GM18861 (cell line): ENCODE measurements around the gene RSRC1.
"Not testable (repeated sequence)": the region's sequence is repeated elsewhere in the genome, so short reads cannot be mapped to it uniquely, and the experiment has no call there.

Experiments
- ATAC-seq: cut with Tn5 transposase; IDR thresholded peaks from one replicate; pipeline ENCODE4 v1.9.1; 2021; ENCODE audit not compliant: unreplicated experiment

The RSRC1 gene

DNA sequence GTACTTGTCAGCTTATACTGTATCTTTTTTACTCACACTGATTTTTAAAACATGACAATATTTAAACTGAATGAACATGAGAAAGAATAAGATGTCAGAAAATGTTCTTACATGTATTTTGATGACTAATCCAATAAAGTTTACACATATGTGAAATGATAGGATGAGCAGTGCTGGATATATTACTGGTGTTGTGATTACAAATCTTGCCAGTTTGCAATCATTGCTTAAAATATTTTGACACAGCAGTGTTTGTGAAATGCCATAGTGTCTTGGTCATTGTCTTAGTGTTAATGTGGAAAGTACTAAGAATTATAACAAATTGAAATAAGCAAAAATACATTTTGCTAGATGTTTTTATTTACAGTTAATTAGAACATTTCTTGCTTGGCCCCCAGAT lies 342.4 kb downstream of the RSRC1 start:
- no peak for ATAC-seq

DNA sequence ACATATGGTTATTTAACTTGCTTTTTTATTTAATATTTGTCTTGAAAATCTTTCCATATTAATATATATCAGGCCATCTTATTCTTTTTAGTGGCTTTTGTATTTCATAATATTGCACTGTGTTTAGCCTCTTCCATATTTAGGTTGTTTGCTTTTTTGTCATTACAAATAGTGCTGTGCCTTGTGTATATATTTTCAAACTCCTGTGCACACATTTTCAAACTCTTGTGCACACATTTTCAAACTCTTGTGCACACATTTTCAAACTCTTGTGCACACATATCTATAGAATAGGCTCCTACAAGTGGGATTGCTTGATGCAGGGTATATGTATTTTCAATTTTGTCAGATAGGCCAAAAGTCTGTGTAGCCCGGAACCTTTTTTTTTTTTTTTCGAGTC lies 343.1 kb downstream of the RSRC1 start:
- no peak for ATAC-seq

DNA sequence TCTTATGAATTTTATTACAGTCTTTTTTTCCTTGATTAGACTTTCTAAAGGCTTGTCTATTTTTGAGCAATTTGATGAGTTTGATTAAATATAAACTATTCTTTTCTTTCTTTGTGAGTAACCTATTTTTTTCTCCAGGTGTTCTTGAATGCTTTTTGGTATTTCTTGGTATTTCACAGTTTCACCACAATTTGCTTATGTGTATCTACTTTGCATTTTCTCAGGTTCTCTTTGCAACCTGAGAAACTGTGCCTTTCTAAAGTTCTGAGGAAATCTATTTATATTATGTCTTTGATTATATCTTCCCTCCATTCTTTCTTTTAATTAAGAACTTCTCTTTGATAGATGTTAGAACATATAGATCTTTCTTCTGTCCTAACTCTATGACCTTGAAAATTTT lies 344.0 kb downstream of the RSRC1 start:
- peak; percentile 50 for ATAC-seq

DNA sequence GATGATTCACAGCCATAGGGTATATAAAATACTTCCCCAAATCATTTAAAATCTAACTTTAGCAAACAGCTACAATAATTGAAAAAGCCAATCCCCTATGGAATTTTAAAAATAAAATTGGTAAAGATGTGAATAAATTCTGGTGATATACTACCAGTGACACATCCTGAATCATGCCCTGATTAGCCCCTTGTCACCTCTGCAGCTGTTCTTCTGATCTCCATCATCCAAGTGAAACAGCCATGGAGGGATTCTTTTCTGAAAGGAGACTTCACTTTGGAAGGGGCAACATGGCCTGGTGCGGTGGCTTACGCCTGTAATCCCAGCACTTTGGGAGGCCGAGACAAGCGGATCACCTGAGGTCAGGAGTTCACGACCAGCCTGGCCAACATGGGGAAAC lies 345.5 kb downstream of the RSRC1 start:
- ATAC-seq: no peak

DNA sequence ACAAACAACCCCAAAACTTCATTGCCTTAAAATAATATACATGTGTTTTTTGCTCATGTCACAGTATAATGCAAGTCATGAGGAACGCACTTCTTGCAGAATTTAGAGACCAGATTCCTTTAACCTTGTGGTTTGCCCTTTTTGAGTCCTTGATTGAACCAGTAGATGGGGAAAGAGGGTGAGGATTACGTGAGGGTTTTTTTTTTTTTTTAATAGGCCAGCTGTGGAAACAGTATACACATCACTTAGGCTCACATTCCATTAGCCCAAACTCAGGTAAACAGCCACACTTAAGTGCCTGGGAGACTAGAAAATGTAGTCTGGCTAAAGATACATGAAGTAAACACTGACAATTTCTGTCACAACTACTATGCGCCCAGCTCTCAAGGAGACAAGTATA lies 346.2 kb downstream of the RSRC1 start:
- ATAC-seq: no peak

DNA sequence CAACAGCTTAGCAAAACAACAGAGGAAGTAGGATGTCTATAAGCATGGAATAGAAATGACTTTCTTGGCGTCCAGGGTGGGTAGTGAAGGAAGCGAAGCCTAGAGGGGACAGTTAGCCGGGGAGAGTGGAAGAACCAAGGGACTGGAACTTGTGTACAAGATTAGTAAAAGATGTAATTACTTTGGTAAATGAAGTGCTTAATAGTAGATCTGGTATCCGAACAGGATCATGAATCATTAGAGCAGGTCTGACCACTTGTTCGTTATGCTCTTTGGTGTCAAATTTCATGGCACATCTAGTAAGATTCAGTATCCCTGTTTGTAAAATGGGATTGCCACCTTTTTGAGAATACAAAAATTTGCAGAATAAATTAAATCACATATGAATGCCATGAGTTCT lies 348.6 kb downstream of the RSRC1 start:
- ATAC-seq: no peak

DNA sequence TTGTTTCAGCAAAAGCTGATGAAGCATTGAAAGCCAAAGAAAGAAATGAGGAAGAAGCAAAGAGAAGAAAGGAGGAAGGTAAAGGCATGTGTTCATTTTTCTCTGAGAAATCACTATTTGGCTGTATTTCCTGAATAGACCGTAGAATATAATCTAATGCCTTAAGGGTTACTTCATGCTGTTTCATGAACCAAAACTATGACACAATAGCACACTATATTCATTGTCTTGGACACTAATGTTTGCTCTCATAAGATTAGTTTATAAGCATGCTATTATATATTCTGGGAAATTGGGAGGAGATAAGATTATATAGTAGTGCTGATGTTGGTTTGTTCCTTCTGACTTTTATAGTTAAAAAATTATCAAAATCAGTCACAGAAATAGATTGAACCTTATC lies 351.0 kb downstream of the RSRC1 start:
- ATAC-seq: no peak

DNA sequence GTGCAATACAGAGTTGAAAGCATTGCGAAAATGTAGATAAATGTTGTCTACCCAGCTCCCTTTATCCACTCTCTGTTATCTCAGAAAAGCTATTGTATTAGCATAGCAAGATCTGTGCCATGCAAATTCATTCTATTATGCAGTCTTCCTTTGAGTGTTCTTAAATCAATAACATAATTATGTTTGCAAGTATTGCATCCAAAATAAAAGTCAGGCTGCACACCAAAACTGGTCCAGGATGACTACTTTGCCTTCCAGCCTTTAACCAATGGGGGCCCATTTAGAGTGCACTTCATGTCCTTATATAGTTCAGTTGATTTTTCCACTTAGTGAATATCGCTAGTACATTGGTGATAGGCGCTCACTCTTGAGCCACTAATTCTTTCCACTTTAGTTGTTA lies 353.7 kb downstream of the RSRC1 start:
- no peak for ATAC-seq

DNA sequence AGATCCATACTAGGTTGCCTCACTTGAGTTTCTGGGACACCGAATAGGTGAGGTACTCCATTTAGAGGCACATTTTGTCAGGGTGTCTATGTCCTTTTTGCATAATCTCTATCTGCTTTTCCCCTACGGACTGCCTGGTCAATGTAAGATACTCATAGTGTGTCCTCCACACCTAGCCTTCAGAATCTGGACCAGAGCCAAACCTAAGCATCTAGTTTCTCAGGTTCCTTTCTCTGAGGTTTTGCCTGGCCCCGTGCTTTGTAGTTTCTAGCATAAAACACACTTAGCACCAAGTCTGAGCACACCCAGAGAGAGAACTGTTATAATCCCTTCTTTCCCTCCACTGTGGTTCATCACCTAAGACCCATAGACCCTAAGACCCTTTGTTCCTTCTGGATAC lies 355.2 kb downstream of the RSRC1 start:
- peak; percentile 39 for ATAC-seq

DNA sequence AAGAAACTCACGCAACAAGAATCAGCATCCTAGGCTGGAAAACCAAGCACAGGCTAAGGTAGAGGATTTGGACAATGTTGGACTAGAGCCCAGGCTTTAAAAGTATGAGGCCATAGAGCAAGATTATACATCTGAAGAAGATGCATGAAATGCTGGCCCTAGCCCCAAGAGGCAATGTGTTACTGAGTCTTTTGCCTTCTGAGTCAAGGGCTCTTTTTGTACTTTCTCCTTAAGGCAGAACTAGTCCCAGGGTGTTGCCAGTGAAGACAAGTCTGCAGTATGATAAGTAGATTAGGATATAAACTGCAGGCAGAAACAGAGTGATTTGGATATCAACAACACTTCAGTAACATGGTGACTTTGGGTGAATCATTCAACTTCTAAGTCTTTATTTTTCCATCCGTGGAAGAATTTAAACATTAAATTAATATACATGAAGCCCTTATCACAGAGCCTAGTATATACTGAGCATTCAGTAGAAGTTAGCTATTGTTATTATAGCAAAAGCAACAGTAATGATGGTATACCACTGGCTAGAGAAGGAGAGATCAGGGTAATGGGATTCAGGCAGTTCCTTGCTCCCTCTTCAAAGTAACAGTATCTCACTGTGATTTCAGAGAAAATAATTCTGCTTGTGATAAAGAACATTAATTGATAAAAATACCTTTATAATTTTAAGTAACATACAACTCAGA lies 361.2 kb downstream of the RSRC1 start:
- no peak for ATAC-seq

DNA sequence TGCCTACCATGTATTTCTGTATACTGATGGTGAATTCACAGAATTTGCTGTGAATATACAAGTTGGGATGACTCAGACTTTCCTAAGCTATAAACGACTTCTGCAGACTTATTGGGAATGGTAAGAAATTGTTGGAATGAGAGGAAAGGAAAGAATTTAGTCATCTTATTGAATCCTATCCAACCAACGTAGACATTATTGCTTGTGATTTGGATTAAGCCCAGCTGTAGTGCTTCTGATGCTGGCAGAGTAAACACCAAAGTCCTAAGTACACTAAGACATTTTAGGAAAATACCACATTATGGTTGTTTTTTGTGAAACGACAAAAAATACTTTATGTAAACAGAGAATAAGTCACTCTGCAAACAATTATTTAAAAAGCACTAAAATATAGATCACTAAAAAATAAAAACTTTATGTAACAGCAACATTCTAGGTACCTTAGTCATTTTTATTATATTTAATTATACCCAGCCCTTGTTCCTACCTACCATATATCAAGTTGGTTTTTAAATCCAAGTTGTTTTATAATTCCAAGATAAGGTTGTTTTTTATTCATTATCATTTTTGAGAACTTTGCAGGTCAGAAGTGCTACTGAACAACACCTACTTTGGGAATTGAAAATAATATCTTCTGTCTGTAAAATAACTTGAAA lies 361.9 kb downstream of the RSRC1 start:
- no peak for ATAC-seq

DNA sequence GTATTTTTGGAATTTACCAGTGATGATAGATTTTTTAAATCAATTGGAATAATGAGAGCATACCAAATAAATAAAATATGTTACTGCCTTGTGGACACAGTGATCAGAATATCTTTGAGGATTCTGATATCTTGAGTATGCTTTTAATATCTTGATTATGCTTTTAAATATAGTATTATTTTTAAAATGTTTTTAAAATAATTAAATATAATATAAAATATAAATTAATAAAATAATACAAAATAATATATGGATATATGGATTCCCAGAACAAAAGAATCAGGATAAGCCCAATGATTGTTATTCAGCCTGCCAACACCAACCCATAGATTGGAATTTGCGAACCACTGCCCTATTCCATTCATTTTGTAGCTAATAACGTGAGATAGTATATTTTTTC lies 369.2 kb downstream of the RSRC1 start:
- no peak for ATAC-seq

DNA sequence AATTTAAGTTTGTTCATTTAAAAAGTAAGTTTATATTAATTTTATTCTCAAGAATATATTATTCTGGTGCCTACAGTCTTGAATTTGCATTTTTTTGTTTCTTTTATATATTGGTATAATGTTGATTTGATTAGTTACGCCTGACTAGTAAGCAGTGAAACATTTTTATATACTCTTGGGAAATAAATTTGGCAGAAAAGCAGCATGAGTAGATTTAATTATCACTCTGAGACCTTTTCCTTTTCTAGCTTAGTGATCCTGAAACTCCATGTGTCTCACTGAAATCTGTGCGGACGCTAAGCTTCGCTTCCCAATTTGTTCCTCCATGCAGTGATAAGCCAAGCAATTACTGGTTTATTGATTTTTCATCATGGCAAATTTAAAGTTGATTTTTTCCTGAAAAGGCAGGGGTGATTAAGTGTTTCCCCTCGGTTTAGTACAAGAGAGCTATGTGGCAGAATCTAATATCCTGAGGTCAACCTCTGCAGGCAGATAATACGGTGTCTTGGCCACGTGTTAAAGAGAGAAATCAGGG lies 373.9 kb downstream of the RSRC1 start:
- ATAC-seq: no peak

DNA sequence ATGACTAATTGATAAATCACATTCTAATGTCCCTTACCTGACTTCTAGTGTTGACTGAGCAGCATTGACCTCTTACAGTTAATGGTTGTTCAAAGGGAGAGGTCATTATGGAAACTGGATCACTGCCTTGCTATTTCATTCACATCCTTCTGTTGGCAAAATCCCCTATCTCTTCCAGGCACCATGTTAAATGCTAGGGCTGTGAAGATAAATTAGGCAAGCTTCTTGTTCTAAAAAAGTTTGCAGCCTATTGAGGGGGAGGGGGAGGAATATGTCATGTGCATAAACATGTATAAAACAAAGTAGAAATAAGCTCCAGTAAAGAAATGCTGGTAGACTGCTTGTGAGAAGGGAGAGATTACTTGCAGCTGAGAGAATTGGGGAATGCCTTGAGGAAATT lies 376.3 kb downstream of the RSRC1 start:
- ATAC-seq: no peak

DNA sequence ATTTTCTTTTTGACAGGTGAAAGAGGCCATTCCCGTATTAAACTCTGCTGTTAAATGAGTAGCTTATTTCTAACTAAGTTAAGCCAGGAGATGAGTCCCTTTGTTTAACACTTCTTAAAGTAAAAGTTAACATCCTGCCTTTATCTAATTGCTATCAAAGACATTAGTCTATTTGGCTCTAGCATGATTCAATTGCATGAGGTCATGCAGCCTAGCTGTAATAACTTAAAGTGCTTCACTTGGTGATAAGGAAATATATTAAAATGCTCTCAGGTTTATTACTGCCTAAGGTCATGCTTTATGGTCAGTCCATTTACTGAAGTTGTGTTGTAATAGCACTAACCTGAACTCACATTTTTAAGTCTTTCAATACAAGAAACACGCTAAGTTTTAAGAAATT lies 378.8 kb downstream of the RSRC1 start:
- ATAC-seq: no peak

DNA sequence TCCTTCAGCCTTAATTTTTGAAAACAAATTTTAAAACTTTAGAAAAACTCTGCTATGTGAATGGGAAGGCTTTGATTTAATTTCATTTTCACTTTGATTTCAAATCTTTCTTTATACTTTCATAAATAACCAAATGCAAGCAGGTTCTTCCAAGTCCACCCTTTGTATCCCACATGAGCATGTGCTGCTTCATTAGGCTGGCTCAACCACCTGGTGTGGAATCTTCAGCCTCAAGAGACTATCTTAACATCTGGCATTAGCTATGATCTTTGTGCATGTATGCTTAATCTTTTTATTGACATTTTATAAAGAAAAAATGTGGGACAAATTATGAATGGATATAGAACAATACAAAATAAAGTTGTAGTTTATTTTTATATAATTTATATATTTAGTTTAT lies 379.3 kb downstream of the RSRC1 start:
- no peak for ATAC-seq

DNA sequence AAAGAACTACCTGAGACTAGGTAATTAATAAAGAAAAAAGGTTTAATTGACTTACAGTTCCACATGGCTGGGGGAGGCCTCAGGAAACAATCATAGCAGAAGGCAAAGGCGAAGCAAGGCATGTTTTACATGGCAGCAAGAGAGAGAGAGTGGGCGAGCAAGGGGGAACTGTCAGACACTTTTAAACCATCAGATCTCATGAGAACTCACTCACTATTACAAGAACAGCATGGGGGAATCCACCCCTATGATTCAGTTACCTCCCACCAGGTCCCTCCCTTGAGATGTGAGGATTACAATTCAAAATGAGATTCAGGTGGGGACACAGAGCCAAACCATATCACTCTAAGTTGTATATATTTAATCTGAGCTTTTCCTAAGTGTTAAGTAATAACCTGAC lies 382.1 kb downstream of the RSRC1 start:
- no peak for ATAC-seq

DNA sequence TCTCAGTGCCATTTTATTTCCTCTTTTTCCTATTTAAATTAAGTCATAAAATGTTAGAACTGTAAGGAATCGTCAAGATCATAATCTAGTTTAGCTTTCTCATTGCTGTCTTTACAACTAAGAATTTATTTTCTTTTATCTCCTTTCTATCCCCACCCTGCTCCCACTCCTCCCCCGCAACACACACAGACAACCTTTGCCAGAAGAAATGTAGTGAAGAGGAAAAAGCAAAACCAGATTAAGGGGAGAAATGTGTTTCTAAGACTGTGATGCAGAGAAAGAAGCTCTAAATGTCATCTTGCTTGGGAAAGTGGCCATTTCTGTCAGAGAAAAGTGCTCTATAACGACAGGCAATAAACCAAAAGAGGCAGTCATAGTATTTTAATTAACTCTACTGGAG lies 382.8 kb downstream of the RSRC1 start:
- no peak for ATAC-seq

DNA sequence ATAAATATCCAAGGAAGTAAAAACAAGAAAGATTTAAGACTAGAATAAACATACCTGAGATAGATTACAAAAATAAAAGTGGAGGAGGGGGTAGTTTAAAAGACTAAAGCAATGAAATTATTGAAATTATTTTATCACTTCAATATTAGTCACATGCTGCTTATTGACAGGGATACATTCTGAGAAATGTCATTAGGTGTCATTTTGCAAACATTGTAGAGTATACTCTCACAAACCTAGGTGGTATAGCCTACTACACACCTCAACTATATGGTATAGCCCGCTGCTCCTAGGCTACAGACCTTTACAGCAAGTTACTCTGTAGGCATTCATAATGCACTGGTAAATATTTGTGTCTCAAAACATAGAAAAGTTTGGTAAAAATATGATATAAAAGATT lies 384.0 kb downstream of the RSRC1 start:
- ATAC-seq: no peak

DNA sequence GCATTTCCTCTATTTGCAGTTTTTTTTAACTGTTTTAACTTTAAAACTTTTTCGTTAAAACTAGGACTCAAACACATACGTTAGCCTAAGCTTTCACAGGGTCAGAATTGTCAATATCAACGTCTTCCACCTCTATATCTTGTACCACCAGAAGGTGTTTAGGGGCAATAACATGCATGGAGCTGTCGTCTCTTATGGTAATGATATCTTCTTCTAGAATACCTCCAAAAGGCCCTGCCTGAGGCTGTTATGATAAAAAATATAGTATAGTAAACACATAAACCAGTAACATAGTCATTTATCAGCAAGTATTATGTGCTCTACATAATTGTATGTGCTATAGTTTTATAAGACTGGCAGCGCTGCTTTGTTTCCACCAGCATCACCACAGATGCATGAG lies 384.8 kb downstream of the RSRC1 start:
- no peak for ATAC-seq

DNA sequence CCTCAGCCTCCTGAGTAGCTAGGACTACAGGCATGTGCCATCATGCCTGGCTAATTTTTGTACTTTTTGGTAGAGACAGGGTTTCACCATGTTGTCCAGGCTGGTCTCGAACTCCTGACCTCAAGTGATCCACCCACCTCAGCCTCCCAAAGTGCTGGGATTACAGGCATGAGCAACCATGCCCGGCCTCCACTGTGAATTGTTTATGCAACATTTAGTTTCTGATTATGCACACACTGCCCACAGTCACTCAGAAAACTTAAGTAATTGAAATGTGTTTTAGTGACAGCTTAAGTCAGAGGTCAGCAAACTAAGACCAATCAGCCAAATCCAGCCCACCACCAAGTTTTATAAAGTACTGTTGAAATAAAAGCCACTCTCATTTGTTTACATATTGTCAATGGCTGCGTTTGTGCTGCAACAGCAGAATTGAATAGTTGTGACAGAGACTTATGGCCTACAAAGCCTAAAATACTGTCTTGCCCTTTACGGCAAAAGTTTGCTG lies 385.6 kb downstream of the RSRC1 start:
- not testable (repeated sequence) for ATAC-seq

DNA sequence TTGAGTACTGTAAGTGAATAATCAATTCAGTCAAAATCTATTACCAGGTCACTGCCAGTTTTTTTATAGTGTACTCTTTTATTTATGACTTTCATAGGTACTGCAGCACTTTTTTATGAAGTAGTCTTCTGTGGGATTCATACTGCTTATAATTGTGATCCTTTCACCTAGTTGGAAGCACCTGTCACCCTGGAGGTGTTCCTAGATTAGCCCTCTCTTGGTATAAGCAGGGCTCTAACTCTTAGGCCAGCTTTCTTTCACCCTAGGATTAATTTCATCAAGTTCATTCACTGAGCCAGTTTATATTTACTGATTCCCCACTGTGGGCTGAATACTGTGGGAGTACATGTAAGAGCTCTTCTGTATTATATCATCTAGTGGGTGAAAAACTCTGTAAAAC lies 395.2 kb downstream of the RSRC1 start:
- no peak for ATAC-seq

DNA sequence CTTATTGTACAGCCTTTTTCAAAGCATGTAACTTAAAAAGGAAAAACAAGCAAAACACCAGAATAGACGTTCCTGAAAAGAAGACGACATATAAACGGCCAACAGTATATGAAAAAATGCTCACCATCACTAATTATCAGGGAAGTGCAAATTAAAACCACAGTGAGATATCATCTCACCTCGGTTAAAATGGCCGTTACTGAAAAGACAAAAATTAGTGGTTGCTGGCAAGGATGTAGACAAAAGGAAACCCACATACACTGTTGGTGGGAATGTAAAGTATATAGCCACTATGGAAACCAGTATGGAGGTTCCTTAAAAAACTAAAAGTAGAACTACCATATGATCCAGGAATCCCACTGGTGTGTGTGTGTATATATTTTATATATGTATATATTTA lies 396.6 kb downstream of the RSRC1 start:
- no peak for ATAC-seq
